SKM-1 (cell line): ENCODE results near the gene PSEN1.

ENCODE experiments used
- DNase-seq: peaks from one replicate; lab custom pipeline; 2025; ENCODE audit not compliant: unreplicated experiment; lab: John Stamatoyannopoulos, UW

The PSEN1 gene

GRCh38 chr14:73252491-73253322 lies 116.4 kb downstream of the PSEN1 start:
- no peak for DNase-seq

- DNase-seq = no peak
Measured at GRCh38 chr14:73253323-73253610, 117.0 kb downstream of the PSEN1 start.

GRCh38 chr14:73253721-73254120 lies 117.4 kb downstream of the PSEN1 start:
- DNase-seq = no peak

- DNase-seq = no peak
Measured at GRCh38 chr14:73254247-73255004, 118.1 kb downstream of the PSEN1 start.

GRCh38 chr14:73255005-73255400 lies 118.7 kb downstream of the PSEN1 start:
- no peak for DNase-seq

GRCh38 chr14:73255693-73256225 lies 119.5 kb downstream of the PSEN1 start:
- DNase-seq = no peak

GRCh38 chr14:73258076-73258475 lies 121.8 kb downstream of the PSEN1 start:
- DNase-seq = no peak

- DNase-seq = no peak
Measured at GRCh38 chr14:73258845-73259611, 122.7 kb downstream of the PSEN1 start.

GRCh38 chr14:73259837-73260236 lies 123.5 kb downstream of the PSEN1 start:
- no peak for DNase-seq

GRCh38 chr14:73260574-73260973 lies 124.3 kb downstream of the PSEN1 start:
- no peak for DNase-seq

- DNase-seq = no peak
Measured at GRCh38 chr14:73261075-73261474, 124.8 kb downstream of the PSEN1 start.

- DNase-seq = no peak
Measured at GRCh38 chr14:73261520-73262426, 125.5 kb downstream of the PSEN1 start.

- DNase-seq = no peak
Measured at GRCh38 chr14:73262427-73263183, 126.3 kb downstream of the PSEN1 start.

GRCh38 chr14:73263606-73264005 lies 127.3 kb downstream of the PSEN1 start:
- no peak for DNase-seq

- no peak for DNase-seq
Measured at GRCh38 chr14:73264080-73264884, 128.0 kb downstream of the PSEN1 start.

- DNase-seq = no peak
Measured at GRCh38 chr14:73264885-73265720, 128.8 kb downstream of the PSEN1 start.

GRCh38 chr14:73265721-73266046 lies 129.4 kb downstream of the PSEN1 start:
- DNase-seq = no peak

GRCh38 chr14:73266317-73266716 lies 130.0 kb downstream of the PSEN1 start:
- DNase-seq = no peak
